ENCODE data around the gene WDR88.

GRCh38 chr19:33102893-33103292 lies 29.0 kb upstream of the WDR88 start:
- TF ChIP-seq CTCF (IDR thresholded peaks at IDR 0.05): no peak
- TF ChIP-seq POLR2A (IDR thresholded peaks at IDR 0.05): no peak
